ENCODE results near the gene MAD1L1.

The MAD1L1 gene

DNA sequence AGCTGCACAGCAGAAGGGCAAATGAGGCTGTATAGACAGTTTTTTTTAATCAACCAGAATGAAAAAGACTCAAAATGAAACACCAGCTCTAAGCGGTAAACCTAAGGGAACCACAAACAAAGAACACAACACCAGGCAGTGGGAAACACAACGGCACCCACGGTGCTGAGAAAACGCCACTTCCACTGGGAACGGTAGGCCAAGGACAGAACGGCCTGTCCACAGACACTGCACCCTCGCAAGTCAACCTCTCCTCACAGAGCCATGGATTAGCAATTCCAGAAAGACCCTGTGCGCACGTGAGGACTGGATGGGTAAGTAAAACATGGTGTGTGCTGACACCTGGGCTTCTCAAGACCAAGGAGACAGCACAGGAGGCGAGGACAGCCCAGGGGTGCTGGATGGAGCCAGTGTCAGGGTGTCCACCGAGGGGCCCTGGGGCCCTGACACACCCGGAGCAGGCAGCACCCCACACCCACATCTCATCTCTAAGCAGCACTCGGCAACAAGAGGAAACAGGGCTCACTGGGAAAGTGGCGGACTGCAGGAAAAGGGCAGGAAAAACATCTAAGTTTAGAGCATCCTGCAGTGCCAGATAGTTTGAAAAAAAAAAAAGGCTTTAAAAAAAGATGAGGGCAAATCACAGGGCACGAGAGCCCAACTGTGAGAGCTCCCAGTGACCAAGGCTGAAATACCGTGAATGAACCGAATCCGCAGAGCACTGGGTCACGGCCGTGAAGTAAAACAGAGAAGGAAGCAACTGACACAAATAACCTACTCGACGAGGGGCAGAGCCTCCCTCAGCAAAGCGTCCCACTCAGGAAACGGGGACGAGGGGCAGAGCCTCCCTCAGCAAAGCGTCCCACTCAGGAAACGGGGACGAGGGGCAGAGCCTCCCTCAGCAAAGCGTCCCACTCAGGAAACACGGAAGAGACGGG lies 120.2 kb downstream of the MAD1L1 start:
- H2AK5ac ChIP-seq (ENCODE audit: low read length, severe bottlenecking), result no peak overlapping the region
- H2AFZ ChIP-seq (ENCODE audit: low read depth, low read length), result no peak overlapping the region
- H3K27ac ChIP-seq (ENCODE audit: low read length, poor library complexity, severe bottlenecking), result no peak overlapping the region
- no peaks in the 10 kb centered on the region for H3K9me3 ChIP-seq (ENCODE audit: control insufficient read depth, low read length)
- no peak for DNase-seq
- H3K14ac ChIP-seq (ENCODE audit: low read length in 2 of 2), result no peak overlapping the region
- H3K18ac ChIP-seq (ENCODE audit: low read depth in 1 of 2, low read length in 2 of 2), result no peak overlapping the region
- H3K4me1 ChIP-seq (ENCODE audit: control insufficient read depth, insufficient read depth, low read depth, low read length), result peaks cover 44% of the 10 kb centered on the region
- H2BK15ac ChIP-seq (ENCODE audit: low read depth, poor library complexity, severe bottlenecking), result no peak overlapping the region
- H3K36me3 ChIP-seq (ENCODE audit: control insufficient read depth in 1 of 2, insufficient read depth in 2 of 2, low read depth in 1 of 2, low read length in 2 of 2), result peaks cover 6 to 8% of the 10 kb centered on the region in 2 experiments
- H2BK120ac ChIP-seq (ENCODE audit: low read depth, low read length), result no peak overlapping the region
- H2BK5ac ChIP-seq (ENCODE audit: low read depth, low read length, poor library complexity, severe bottlenecking), result no peak overlapping the region
- H3K27me3 ChIP-seq (ENCODE audit: control insufficient read depth in 1 of 2, insufficient read depth in 1 of 2, low read length in 2 of 2), result no peaks in the 10 kb centered on the region
- H3K4me3 ChIP-seq (ENCODE audit: insufficient read depth in 1 of 2, low read depth in 1 of 2, low read length in 2 of 2), result no peak overlapping the region
- no peak overlapping the region for H3K4me2 ChIP-seq (ENCODE audit: low read length, poor library complexity, severe bottlenecking)
- H2BK12ac ChIP-seq (ENCODE audit: low read length in 2 of 2), result peak overlapping the region in 1 of 2 experiments; percentile 21
- 85% methylated on average over 25 of the region's 31 CpGs for WGBS
- H3K9ac ChIP-seq (ENCODE audit: low read length), result no peak overlapping the region
- H3K79me1 ChIP-seq (replicated peaks; ENCODE audit: low read length, poor library complexity, severe bottlenecking), result peaks cover 20% of the 10 kb centered on the region
- no peak overlapping the region for H3K4ac ChIP-seq (ENCODE audit: low read depth in 1 of 2, low read length in 2 of 2)
- H3K23ac ChIP-seq (ENCODE audit: low read length in 2 of 2), result no peak overlapping the region
- H4K91ac ChIP-seq (ENCODE audit: low read length), result no peak overlapping the region
- H4K8ac ChIP-seq (ENCODE audit: low read length), result no peak overlapping the region

GRCh38 chr7:2111568-2111967 lies 121.2 kb downstream of the MAD1L1 start:
- peaks cover 6 to 15% of the 10 kb centered on the region in 2 experiments for H3K36me3 ChIP-seq (ENCODE audit: control insufficient read depth in 1 of 2, insufficient read depth in 2 of 2, low read depth in 1 of 2, low read length in 2 of 2)

DNA sequence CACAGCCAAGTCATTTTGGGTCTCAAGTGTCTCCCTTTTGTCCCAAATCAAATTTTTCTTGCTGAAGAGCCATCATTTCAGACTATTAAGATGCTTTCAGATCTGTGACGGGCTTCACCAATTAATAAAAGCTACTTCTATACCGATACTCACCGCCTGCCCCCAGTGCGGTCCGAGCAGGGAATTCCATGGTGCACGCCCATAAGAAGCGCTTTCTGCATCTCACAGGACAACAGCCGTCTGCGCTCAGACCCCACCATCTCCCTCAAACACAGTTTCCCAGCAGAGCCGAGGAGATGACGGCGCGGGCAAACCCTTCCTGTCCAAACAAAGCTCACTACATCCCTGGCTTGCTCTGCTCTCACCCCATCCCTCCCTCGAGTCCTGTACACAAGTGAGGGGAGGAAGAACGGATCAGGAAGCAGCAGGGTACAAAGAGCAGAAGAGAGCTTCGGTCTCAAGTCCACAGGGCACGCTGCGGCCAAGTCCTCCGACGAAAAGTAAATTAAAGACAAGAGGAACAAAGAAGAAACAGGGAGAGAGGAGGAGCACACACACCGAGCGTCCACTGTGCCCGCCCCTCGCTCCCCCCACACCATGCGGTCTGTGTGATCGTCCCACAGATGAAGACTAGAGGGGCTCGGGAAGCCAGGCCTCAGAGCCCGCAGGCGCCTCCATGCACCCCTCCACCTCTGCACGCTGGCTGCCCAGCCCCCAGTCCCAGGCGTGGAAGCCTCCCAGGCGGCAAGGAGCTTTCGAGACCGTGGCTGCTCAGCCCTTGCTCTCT lies 121.9 kb downstream of the MAD1L1 start:
- no peak overlapping the region for H3K14ac ChIP-seq (ENCODE audit: low read length in 2 of 2)
- H3K9me3 ChIP-seq (ENCODE audit: control insufficient read depth, low read length), result no peaks in the 10 kb centered on the region
- H3K27me3 ChIP-seq (ENCODE audit: control insufficient read depth in 1 of 2, insufficient read depth in 1 of 2, low read length in 2 of 2), result no peaks in the 10 kb centered on the region
- H3K36me3 ChIP-seq (ENCODE audit: control insufficient read depth in 1 of 2, insufficient read depth in 2 of 2, low read depth in 1 of 2, low read length in 2 of 2), result peaks cover 6 to 17% of the 10 kb centered on the region in 2 experiments
- no peak overlapping the region for H2BK120ac ChIP-seq (ENCODE audit: low read depth, low read length)
- H4K8ac ChIP-seq (ENCODE audit: low read length), result peak overlapping the region; percentile 45
- H3K4me2 ChIP-seq (ENCODE audit: low read length, poor library complexity, severe bottlenecking), result no peak overlapping the region
- no peak overlapping the region for H3K4ac ChIP-seq (ENCODE audit: low read depth in 1 of 2, low read length in 2 of 2)
- H2BK12ac ChIP-seq (ENCODE audit: low read length in 2 of 2), result peak overlapping the region in 1 of 2 experiments; percentile 7
- peaks cover 20% of the 10 kb centered on the region for H3K79me1 ChIP-seq (replicated peaks; ENCODE audit: low read length, poor library complexity, severe bottlenecking)
- H3K18ac ChIP-seq (ENCODE audit: low read depth in 1 of 2, low read length in 2 of 2), result peak overlapping the region in 1 of 2 experiments; percentile 29
- H2AK5ac ChIP-seq (ENCODE audit: low read length, severe bottlenecking), result no peak overlapping the region
- WGBS, result 81% methylated on average over 30 of the region's 34 CpGs
- no peak for DNase-seq
- H2BK5ac ChIP-seq (ENCODE audit: low read depth, low read length, poor library complexity, severe bottlenecking), result no peak overlapping the region
- peak overlapping the region in 1 of 2 experiments; percentile 59 for H3K4me3 ChIP-seq (ENCODE audit: insufficient read depth in 1 of 2, low read depth in 1 of 2, low read length in 2 of 2)
- no peak overlapping the region for H2AFZ ChIP-seq (ENCODE audit: low read depth, low read length)
- H4K91ac ChIP-seq (ENCODE audit: low read length), result no peak overlapping the region
- peak overlapping the region; percentile 29 for H2BK15ac ChIP-seq (ENCODE audit: low read depth, poor library complexity, severe bottlenecking)
- H3K9ac ChIP-seq (ENCODE audit: low read length), result peak overlapping the region; percentile 73
- peaks cover 41% of the 10 kb centered on the region for H3K4me1 ChIP-seq (ENCODE audit: control insufficient read depth, insufficient read depth, low read depth, low read length)
- no peak overlapping the region for H3K27ac ChIP-seq (ENCODE audit: low read length, poor library complexity, severe bottlenecking)
- no peak overlapping the region for H3K23ac ChIP-seq (ENCODE audit: low read length in 2 of 2)

More at GRCh38 chr7:2111568-2111967, 121.2 kb downstream of the MAD1L1 start:
- no peak overlapping the region for H3K18ac ChIP-seq (ENCODE audit: low read depth in 1 of 2, low read length in 2 of 2)
- H3K79me1 ChIP-seq (replicated peaks; ENCODE audit: low read length, poor library complexity, severe bottlenecking), result peaks cover 20% of the 10 kb centered on the region
- no peak overlapping the region for H4K8ac ChIP-seq (ENCODE audit: low read length)
- H2BK5ac ChIP-seq (ENCODE audit: low read depth, low read length, poor library complexity, severe bottlenecking), result no peak overlapping the region
- WGBS, result 98% methylated on average over 13 of the region's 13 CpGs
- peak overlapping the region in 1 of 2 experiments; percentile 84 for H3K14ac ChIP-seq (ENCODE audit: low read length in 2 of 2)
- H2AK5ac ChIP-seq (ENCODE audit: low read length, severe bottlenecking), result no peak overlapping the region
- H2BK12ac ChIP-seq (ENCODE audit: low read length in 2 of 2), result peak overlapping the region in 1 of 2 experiments; percentile 64
- no peak for DNase-seq
- no peak overlapping the region for H2AFZ ChIP-seq (ENCODE audit: low read depth, low read length)
- no peak overlapping the region for H3K23ac ChIP-seq (ENCODE audit: low read length in 2 of 2)
- no peak overlapping the region for H2BK15ac ChIP-seq (ENCODE audit: low read depth, poor library complexity, severe bottlenecking)
- H3K9me3 ChIP-seq (ENCODE audit: control insufficient read depth, low read length), result no peaks in the 10 kb centered on the region
- H2BK120ac ChIP-seq (ENCODE audit: low read depth, low read length), result no peak overlapping the region
- H3K27ac ChIP-seq (ENCODE audit: low read length, poor library complexity, severe bottlenecking), result no peak overlapping the region
- H3K4me2 ChIP-seq (ENCODE audit: low read length, poor library complexity, severe bottlenecking), result no peak overlapping the region
- peak overlapping the region; percentile 73 for H3K9ac ChIP-seq (ENCODE audit: low read length)
- H4K91ac ChIP-seq (ENCODE audit: low read length), result peak overlapping the region; percentile 35
- H3K4ac ChIP-seq (ENCODE audit: low read depth in 1 of 2, low read length in 2 of 2), result no peak overlapping the region
- H3K4me3 ChIP-seq (ENCODE audit: insufficient read depth in 1 of 2, low read depth in 1 of 2, low read length in 2 of 2), result peak overlapping the region in 1 of 2 experiments; percentile 59
- H3K4me1 ChIP-seq (ENCODE audit: control insufficient read depth, insufficient read depth, low read depth, low read length), result peaks cover 45% of the 10 kb centered on the region
- no peaks in the 10 kb centered on the region for H3K27me3 ChIP-seq (ENCODE audit: control insufficient read depth in 1 of 2, insufficient read depth in 1 of 2, low read length in 2 of 2)

Measured in mesenchymal stem cell (in vitro differentiated cells and primary cell).